Aorta (tissue), 5 donors: ENCODE results near the gene BAHD1. TPM values are rescaled to one million over a fixed set of nuclear protein-coding genes. Genes with fewer than 3 reads are reported as not detected.
A peak's percentile ranks its signal among the peaks of the same experiment; 100 is the strongest.

ENCODE experiments used
- ATAC-seq: fragments of 200-7000 bp; cut with Tn5 transposase; one replicate; pipeline ENCODE4 v1.9.1; 2022; ENCODE audit warnings: moderate library complexity; ENCODE audit not compliant: low FRiP score
- DNase-seq, 2 donors: peaks; one replicate each; pipeline ENCODE4 v3.0.0-alpha.2; 2020
- H3K27ac ChIP-seq, 2 donors: one replicate each; pipeline ENCODE4 v1.5.1; 2013; ENCODE audit warnings: low read length in 2 of 2, mild to moderate bottlenecking in 2 of 2, moderate library complexity in 2 of 2, control low read depth in 1 of 2, inconsistent platforms in 1 of 2, low read depth in 1 of 2
- H3K27me3 ChIP-seq, 2 donors: one replicate each; pipeline ENCODE4 v1.6.1; 2013; ENCODE audit warnings: control low read depth in 1 of 2, low read length in 1 of 2, mild to moderate bottlenecking in 1 of 2, moderate library complexity in 1 of 2; ENCODE audit not compliant: insufficient read depth in 2 of 2, control insufficient read depth in 1 of 2
- H3K36me3 ChIP-seq, 2 donors: one replicate each; pipeline ENCODE4 v1.6.1; 2013; ENCODE audit warnings: control low read depth in 1 of 2, low read length in 1 of 2, mild to moderate bottlenecking in 1 of 2; ENCODE audit not compliant: insufficient read depth in 2 of 2, control insufficient read depth in 1 of 2
- H3K4me1 ChIP-seq, 2 donors: one replicate each; pipeline ENCODE4 v1.6.1; 2013; ENCODE audit warnings: low read length in 2 of 2, control low read depth in 1 of 2, mild to moderate bottlenecking in 1 of 2, moderate library complexity in 1 of 2; ENCODE audit not compliant: insufficient read depth in 2 of 2, control insufficient read depth in 1 of 2
- H3K4me3 ChIP-seq, 2 donors: one replicate each; pipeline ENCODE4 v1.5.1; 2013; ENCODE audit warnings: low read length in 2 of 2, control low read depth in 1 of 2, mild to moderate bottlenecking in 1 of 2
- H3K9me3 ChIP-seq: one replicate; pipeline ENCODE4 v1.6.1; 2013; ENCODE audit warnings: mild to moderate bottlenecking, low read length; ENCODE audit not compliant: control insufficient read depth
- WGBS, 2 donors: extraction: QIAGEN DNeasy Blood & Tissue Kit; methylation state at CpG; one replicate each; pipeline ENCODE4 v1.1.7; 2013; 5-methylcytosine and 5-hydroxymethylcytosine counted together
- intact Hi-C, 2 donors: fragments of 100-400 bp; cut with DNase I; formaldehyde crosslinking; loops; one replicate each; pipeline versions ENCODE4 v1.14.2 to v1.15.0; 2022
- polyA plus RNA-seq, 2 donors: library from polyadenylated mRNA; stranded (reverse); fragments of 200-250 nt; gene quantifications; one replicate each; pipeline ENCODE4 v1.2.3, GENCODE V29; 2013
- total RNA-seq, 2 donors: library from RNA; stranded (reverse); fragmentation: NEBNext Ultra II Directional; extraction: Animal tissue kit (Norgen Biotek cat#: 25700); gene quantifications; one replicate each; pipeline ENCODE4 v1.2.1, GENCODE V29; 2021
- donor health status: healthy with polysubstance abuse.
- donor health status: Bipolar disorder and iron deficiency.
- donor health status: DM: no; HTN: no; CAD: no.
- donor health status: DM: no; HTN: no; CAD: no.
- donor health status: DM: yes; HTN: yes; CAD: no.

The BAHD1 gene
- total and polyA plus RNA-seq, 4 donors = 4.8 to 21.2 (median 13.5) TPM

- Histone ChIP-seq H3K4me3 (no peak overlapping the region), H3K4me1 (no peaks in the 10 kb centered on the region), H3K36me3 (peaks cover 0 to 8% of the 10 kb centered on the region in 2 donors), H3K27me3 (no peaks in the 10 kb centered on the region), H3K9me3 (no peaks in the 10 kb centered on the region), H3K27ac (no peak overlapping the region)
- DNase-seq (peak in 1 of 2 donors; percentile 57), ATAC-seq (no peak)
- intact Hi-C loops = no loop called here
- WGBS, 2 donors = 77 to 80% methylated on average over 7 of the region's 7 CpGs
Observed at GRCh38 chr15:40466426-40467260, 25.9 kb downstream of the BAHD1 start.

GRCh38 chr15:40467261-40467615 is 26.5 kb downstream of the BAHD1 start:
- Histone ChIP-seq H3K4me3 (no peak overlapping the region), H3K27ac (no peak overlapping the region), H3K9me3 (no peaks in the 10 kb centered on the region), H3K27me3 (no peaks in the 10 kb centered on the region), H3K4me1 (no peaks in the 10 kb centered on the region), H3K36me3 (peaks cover 0 to 5% of the 10 kb centered on the region in 2 donors)
- ATAC-seq = no peak
- intact Hi-C loops = no loop called here
- DNase-seq = peak in 1 of 2 donors; percentile 47

GRCh38 chr15:40468898-40469331 is 28.2 kb downstream of the BAHD1 start:
- H3K27ac ChIP-seq = no peak overlapping the region
- DNase-seq (peak in 1 of 2 donors; percentile 61), ATAC-seq (no peak)
- H3K4me3 ChIP-seq = no peak overlapping the region
- H3K36me3 ChIP-seq = peaks cover 0 to 5% of the 10 kb centered on the region in 2 donors
- intact Hi-C loops = no loop called here
- H3K27me3 ChIP-seq = no peaks in the 10 kb centered on the region
- no peaks in the 10 kb centered on the region for H3K4me1 ChIP-seq
- 88 to 90% methylated on average over 4 of the region's 4 CpGs for WGBS, 2 donors
- no peaks in the 10 kb centered on the region for H3K9me3 ChIP-seq

- WGBS, 2 donors = 71 to 78% methylated on average over 7 of the region's 7 CpGs
- no peak overlapping the region for H3K4me3 ChIP-seq
Observed at GRCh38 chr15:40469776-40470390, 29.1 kb downstream of the BAHD1 start.

GRCh38 chr15:40470423-40471104 is 29.8 kb downstream of the BAHD1 start, which contains the start of gene CHST14:
Gene CHST14, plus strand, starts transcription at chr15:40470984. Its CDS starts 230 bp downstream, at chr15:40471214.
- intact Hi-C loops = no loop called here
- DNase-seq (peak; percentile 68 to 86), ATAC-seq (peak; percentile 89)
- Histone ChIP-seq H3K4me3 (peak within 1 kb of the TSS; percentile 88 to 90), H3K36me3 (peaks cover 0 to 2% of the 10 kb centered on the region in 2 donors), H3K9me3 (no peaks in the 10 kb centered on the region), H3K27me3 (no peaks in the 10 kb centered on the region), H3K27ac (peak within 1 kb of the TSS in 1 of 2 donors; percentile 91), H3K4me1 (no peaks in the 10 kb centered on the region)
- 1 to 2% methylated on average over 16 to 52 of the region's 52 CpGs for WGBS, 2 donors

More at GRCh38 chr15:40469776-40470390, 29.1 kb downstream of the BAHD1 start:
- Histone ChIP-seq H3K27ac (peak overlapping the region in 1 of 2 donors; percentile 91), H3K9me3 (no peaks in the 10 kb centered on the region), H3K27me3 (no peaks in the 10 kb centered on the region), H3K36me3 (peaks cover 0 to 2% of the 10 kb centered on the region in 2 donors), H3K4me1 (no peaks in the 10 kb centered on the region)
- DNase-seq (peak in 1 of 2 donors; percentile 63), ATAC-seq (no peak)
- intact Hi-C loops = no loop called here

GRCh38 chr15:40471105-40471807 is 30.5 kb downstream of the BAHD1 start:
- intact Hi-C loops = no loop called here
- DNase-seq = peak; percentile 59 to 80
- Histone ChIP-seq H3K4me3 (peak overlapping the region; percentile 88 to 90), H3K27me3 (no peaks in the 10 kb centered on the region), H3K36me3 (peaks cover 0 to 2% of the 10 kb centered on the region in 2 donors), H3K27ac (no peak overlapping the region), H3K9me3 (no peaks in the 10 kb centered on the region), H3K4me1 (no peaks in the 10 kb centered on the region)
- ATAC-seq = peak; percentile 56
- WGBS, 2 donors = 0 to 1% methylated on average over 46 to 60 of the region's 60 CpGs

- H3K4me1 ChIP-seq = no peaks in the 10 kb centered on the region
- intact Hi-C loops = no loop called here
- no peak overlapping the region for H3K27ac ChIP-seq
- ATAC-seq (peak; percentile 24), DNase-seq (no peak)
- H3K9me3 ChIP-seq = no peaks in the 10 kb centered on the region
- H3K27me3 ChIP-seq = no peaks in the 10 kb centered on the region
- WGBS, 2 donors = 3% methylated on average over 16 of the region's 16 CpGs
- H3K36me3 ChIP-seq = peaks cover 0 to 2% of the 10 kb centered on the region in 2 donors
- peak overlapping the region; percentile 88 to 90 for H3K4me3 ChIP-seq
Observed at GRCh38 chr15:40471808-40472150, 31.0 kb downstream of the BAHD1 start.

- H3K4me3 ChIP-seq = no peak overlapping the region
- WGBS, 2 donors = 45 to 49% methylated on average over 9 of the region's 9 CpGs
- H3K27me3 ChIP-seq = no peaks in the 10 kb centered on the region
- no peaks in the 10 kb centered on the region for H3K4me1 ChIP-seq
- DNase-seq (peak in 1 of 2 donors; percentile 63), ATAC-seq (no peak)
- no peaks in the 10 kb centered on the region for H3K9me3 ChIP-seq
- no peak overlapping the region for H3K27ac ChIP-seq
- intact Hi-C loops = no loop called here
- peaks cover 0 to 2% of the 10 kb centered on the region in 2 donors for H3K36me3 ChIP-seq
Observed at GRCh38 chr15:40472171-40472727, 31.5 kb downstream of the BAHD1 start.
